Skeletal muscle satellite cell (primary cell): ENCODE results near the gene P4HB.

ENCODE experiments used
- H3K27me3 ChIP-seq: 2 replicates; pipeline ENCODE4 v1.7.0; 2013; ENCODE audit warnings: low read length; ENCODE audit not compliant: control insufficient read depth, insufficient read depth
- H3K36me3 ChIP-seq: 2 replicates; pipeline ENCODE4 v1.7.0; 2013; ENCODE audit warnings: mild to moderate bottlenecking, control low read depth, low read length; ENCODE audit not compliant: insufficient read depth
- H3K4me1 ChIP-seq: 2 replicates; pipeline ENCODE4 v1.7.0; 2013; ENCODE audit warnings: low read length; ENCODE audit not compliant: control insufficient read depth, insufficient read depth
- H3K4me2 ChIP-seq: 2 replicates; pipeline ENCODE4 v1.7.0; 2013; ENCODE audit warnings: mild to moderate bottlenecking, low read length
- H3K4me3 ChIP-seq: 2 replicates; pipeline ENCODE4 v1.7.0; 2013; ENCODE audit warnings: low read length
- H3K9ac ChIP-seq: 2 replicates; pipeline ENCODE4 v1.7.0; 2013; ENCODE audit warnings: mild to moderate bottlenecking, low read depth, low read length, moderate library complexity
- H3K9me3 ChIP-seq: replicated peaks from 2 replicates; pipeline ENCODE4 v1.7.0; 2013; ENCODE audit warnings: mild to moderate bottlenecking, control low read depth, low read length

Gene P4HB

GRCh38 chr17:81815646-81815986 is 44.7 kb downstream of the P4HB start:
- H3K9ac ChIP-seq, result no peak overlapping the region
- H3K4me1 ChIP-seq, result no peaks in the 10 kb centered on the region
- H3K36me3 ChIP-seq, result no peaks in the 10 kb centered on the region
- H3K9me3 ChIP-seq, result no peaks in the 10 kb centered on the region
- H3K4me2 ChIP-seq, result no peak overlapping the region
- peaks cover 34% of the 10 kb centered on the region for H3K27me3 ChIP-seq
- no peak overlapping the region for H3K4me3 ChIP-seq

DNA sequence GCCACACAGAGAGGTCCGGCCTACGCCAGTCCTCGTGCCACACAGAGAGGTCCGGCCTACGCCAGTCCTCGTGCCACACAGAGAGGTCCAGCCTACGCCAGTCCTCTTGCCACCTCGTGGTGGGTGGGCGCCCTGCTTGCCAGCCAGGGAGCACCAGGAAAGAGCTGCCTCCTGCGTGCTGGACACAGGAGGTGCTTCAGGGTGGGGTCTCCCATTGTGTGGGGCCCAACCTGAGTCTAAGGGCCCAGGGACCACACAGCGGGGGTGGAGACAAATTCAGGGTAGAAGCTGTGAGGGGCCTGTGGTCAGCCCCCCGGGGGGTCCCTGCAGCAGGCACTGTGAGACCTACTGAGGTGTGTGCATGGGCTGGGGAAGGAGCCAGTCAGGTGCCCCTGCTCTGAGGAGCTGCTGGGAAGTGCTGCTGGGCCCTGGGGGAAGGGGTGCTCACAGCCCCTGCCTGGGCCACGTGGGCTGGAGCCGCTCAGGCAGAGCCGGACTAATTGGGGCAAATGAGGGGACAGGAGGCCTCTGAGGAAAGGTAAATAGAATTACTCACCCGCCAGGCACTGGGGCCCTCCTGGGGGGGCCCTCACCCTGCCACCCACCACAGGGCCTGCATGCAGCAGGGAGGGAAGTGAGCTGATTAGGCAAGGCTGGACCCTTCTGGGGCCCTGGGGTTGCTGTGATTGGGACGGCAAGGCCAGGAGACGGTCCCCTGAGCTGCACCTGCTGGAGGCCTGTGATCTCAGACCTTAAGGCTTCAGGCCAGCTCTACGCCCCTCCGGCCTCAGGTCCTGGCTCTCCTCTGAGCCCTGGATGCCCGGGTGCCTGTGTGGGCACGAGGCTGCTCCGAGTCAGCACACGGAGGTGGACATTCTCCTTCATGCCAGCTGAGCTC is 45.3 kb downstream of the P4HB start:
- Histone ChIP-seq H3K36me3 (no peaks in the 10 kb centered on the region), H3K9ac (no peak overlapping the region), H3K27me3 (peaks cover 40% of the 10 kb centered on the region), H3K9me3 (no peaks in the 10 kb centered on the region), H3K4me2 (no peak overlapping the region), H3K4me1 (no peaks in the 10 kb centered on the region), H3K4me3 (no peak overlapping the region)

- peaks cover 49% of the 10 kb centered on the region for H3K27me3 ChIP-seq
- no peak overlapping the region for H3K4me3 ChIP-seq
- no peaks in the 10 kb centered on the region for H3K4me1 ChIP-seq
- no peaks in the 10 kb centered on the region for H3K9me3 ChIP-seq
- H3K36me3 ChIP-seq, result no peaks in the 10 kb centered on the region
- no peak overlapping the region for H3K9ac ChIP-seq
- H3K4me2 ChIP-seq, result no peak overlapping the region
Measured at GRCh38 chr17:81813861-81814683, 46.3 kb downstream of the P4HB start.

GRCh38 chr17:81813371-81813684 is 47.0 kb downstream of the P4HB start:
- H3K4me2 ChIP-seq, result no peak overlapping the region
- H3K9me3 ChIP-seq, result no peaks in the 10 kb centered on the region
- no peaks in the 10 kb centered on the region for H3K4me1 ChIP-seq
- H3K4me3 ChIP-seq, result no peak overlapping the region
- peaks cover 51% of the 10 kb centered on the region for H3K27me3 ChIP-seq
- no peaks in the 10 kb centered on the region for H3K36me3 ChIP-seq
- no peak overlapping the region for H3K9ac ChIP-seq

GRCh38 chr17:81812571-81813370 is 47.6 kb downstream of the P4HB start:
- Histone ChIP-seq H3K9me3 (no peaks in the 10 kb centered on the region), H3K36me3 (no peaks in the 10 kb centered on the region), H3K4me2 (no peak overlapping the region), H3K4me1 (no peaks in the 10 kb centered on the region), H3K9ac (no peak overlapping the region), H3K4me3 (no peak overlapping the region), H3K27me3 (peaks cover 50% of the 10 kb centered on the region)

GRCh38 chr17:81811705-81812570 is 48.4 kb downstream of the P4HB start:
- Histone ChIP-seq H3K4me1 (no peaks in the 10 kb centered on the region), H3K27me3 (peaks cover 57% of the 10 kb centered on the region), H3K4me2 (no peak overlapping the region), H3K9me3 (no peaks in the 10 kb centered on the region), H3K9ac (no peak overlapping the region), H3K4me3 (no peak overlapping the region), H3K36me3 (no peaks in the 10 kb centered on the region)

GRCh38 chr17:81810892-81811704 is 49.2 kb downstream of the P4HB start:
- Histone ChIP-seq H3K4me2 (no peak overlapping the region), H3K36me3 (no peaks in the 10 kb centered on the region), H3K27me3 (peaks cover 62% of the 10 kb centered on the region), H3K9ac (no peak overlapping the region), H3K9me3 (no peaks in the 10 kb centered on the region), H3K4me3 (no peak overlapping the region), H3K4me1 (no peaks in the 10 kb centered on the region)

GRCh38 chr17:81810476-81810875 is 49.9 kb downstream of the P4HB start:
- H3K9me3 ChIP-seq, result no peaks in the 10 kb centered on the region
- no peaks in the 10 kb centered on the region for H3K4me1 ChIP-seq
- H3K36me3 ChIP-seq, result no peaks in the 10 kb centered on the region
- H3K4me2 ChIP-seq, result no peak overlapping the region
- no peak overlapping the region for H3K9ac ChIP-seq
- peaks cover 64% of the 10 kb centered on the region for H3K27me3 ChIP-seq
- H3K4me3 ChIP-seq, result no peak overlapping the region

DNA sequence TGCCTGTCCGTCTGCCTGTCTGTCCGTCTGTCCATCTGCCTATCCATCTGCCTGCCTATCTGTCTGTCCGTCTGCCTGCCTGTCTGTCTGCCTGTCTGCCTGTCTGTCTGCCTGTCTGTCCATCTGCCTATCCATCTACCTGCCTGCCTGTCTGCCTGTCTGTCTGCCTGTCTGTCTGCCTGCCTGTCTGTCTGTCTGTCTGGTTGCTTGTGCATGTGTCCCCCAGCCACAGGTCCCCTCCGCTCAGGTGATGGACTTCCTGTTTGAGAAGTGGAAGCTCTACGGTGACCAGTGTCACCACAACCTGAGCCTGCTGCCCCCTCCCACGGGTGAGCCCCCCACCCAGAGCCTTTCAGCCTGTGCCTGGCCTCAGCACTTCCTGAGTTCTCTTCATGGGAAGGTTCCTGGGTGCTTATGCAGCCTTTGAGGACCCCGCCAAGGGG is 50.8 kb downstream of the P4HB start:
- Histone ChIP-seq H3K27me3 (peaks cover 62% of the 10 kb centered on the region), H3K4me2 (no peak overlapping the region)

DNA sequence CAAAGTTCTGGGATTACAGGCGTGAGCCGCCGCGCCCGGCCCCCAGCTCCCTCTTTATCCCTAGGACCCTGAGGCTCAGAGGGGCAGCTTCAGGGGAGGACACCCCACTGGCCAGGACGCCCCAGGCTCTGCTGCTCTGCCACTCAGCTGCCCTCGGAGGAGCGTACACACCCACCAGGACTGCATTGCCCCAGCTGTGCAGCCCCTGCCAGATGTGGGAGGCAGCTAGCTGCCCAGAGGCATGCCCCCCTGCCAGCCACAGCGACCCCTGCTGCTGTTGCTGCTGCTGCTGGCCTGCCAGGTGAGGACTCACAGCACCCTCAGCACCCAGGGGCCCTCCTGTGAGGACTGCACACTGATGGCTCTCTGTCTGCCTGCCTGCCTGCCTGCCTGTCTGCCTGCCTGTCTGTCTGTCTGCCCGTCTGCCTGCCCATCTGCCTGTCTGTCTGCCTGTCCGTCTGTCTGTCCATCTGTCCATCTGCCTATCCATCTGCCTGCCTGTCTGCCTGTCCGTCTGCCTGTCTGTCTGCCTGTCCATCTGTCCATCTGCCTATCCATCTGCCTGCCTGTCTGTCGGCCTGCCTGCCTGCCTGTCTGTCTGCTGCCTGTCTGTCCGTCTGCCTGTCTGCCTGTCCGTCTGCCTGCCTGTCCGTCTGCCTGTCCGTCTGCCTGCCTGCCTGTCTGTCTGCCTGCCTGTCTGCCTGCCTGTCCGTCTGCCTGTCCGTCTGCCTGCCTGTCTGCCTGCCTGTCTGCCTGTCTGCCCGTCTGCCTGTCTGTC is 51.4 kb downstream of the P4HB start:
- Histone ChIP-seq H3K4me3 (no peak overlapping the region), H3K4me2 (no peak overlapping the region), H3K9me3 (no peaks in the 10 kb centered on the region), H3K4me1 (no peaks in the 10 kb centered on the region), H3K36me3 (no peaks in the 10 kb centered on the region), H3K9ac (no peak overlapping the region), H3K27me3 (peaks cover 62% of the 10 kb centered on the region)

More for the DNA sequence above, 50.8 kb downstream of the P4HB start:
- no peaks in the 10 kb centered on the region for H3K4me1 ChIP-seq
- no peak overlapping the region for H3K4me3 ChIP-seq
- no peaks in the 10 kb centered on the region for H3K9me3 ChIP-seq
- no peaks in the 10 kb centered on the region for H3K36me3 ChIP-seq
- H3K9ac ChIP-seq, result no peak overlapping the region
